GM21367 (cell line): Measurements from ENCODE around the gene AFF3.

ENCODE experiments used
- ATAC-seq: cut with Tn5 transposase; IDR thresholded peaks from one replicate; pipeline ENCODE4 v1.9.1; 2021; ENCODE audit not compliant: unreplicated experiment

The AFF3 gene

DNA sequence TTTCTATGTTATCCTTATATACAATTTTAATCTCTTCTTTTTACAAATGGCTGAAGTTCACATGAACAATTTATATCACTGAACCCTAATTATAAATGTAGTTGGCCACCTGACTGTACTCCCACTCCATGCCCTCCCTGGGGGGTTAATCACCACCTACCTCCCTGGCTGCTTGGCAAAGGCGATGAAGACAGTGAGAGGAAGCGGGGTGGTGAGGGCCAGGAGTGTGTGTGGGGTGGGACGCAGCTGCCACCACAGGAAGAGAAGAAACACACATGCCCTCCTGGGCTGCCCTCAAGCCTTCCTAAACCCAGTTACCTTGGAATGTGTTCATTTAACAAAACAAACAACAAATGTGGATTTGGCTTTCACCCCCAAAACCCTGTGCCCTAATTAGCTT is 565.6 kb downstream of the AFF3 start:
- ATAC-seq = no peak

DNA sequence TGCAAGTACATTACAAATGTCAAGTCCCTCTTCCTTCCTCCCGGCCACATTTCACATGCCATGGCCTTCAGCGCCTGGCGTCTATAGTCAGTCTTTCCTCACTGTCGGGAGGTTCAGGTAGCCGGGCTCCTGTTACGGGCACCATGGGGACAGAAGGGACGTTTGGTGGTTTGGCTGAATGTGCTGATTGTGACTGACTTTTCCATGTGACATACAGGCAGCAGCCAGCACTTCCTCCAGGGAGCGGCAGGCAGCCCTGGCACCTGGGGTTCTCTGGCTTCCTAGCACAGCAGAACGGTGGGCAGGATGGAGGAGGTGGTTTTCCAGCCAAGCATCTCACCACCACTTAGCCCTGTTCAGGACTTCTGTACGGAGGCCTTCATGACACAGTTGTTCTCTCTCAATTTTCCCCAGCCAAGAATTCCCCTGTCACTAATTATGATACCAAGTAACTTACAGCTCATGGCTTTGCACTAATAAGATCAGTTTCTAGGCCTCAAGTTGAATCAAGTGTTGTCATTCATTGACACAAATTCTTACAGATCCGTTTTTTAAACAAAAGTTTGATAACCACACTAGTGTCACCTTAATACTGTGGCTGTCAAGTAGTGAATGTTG is 568.6 kb downstream of the AFF3 start:
- ATAC-seq = no peak

DNA sequence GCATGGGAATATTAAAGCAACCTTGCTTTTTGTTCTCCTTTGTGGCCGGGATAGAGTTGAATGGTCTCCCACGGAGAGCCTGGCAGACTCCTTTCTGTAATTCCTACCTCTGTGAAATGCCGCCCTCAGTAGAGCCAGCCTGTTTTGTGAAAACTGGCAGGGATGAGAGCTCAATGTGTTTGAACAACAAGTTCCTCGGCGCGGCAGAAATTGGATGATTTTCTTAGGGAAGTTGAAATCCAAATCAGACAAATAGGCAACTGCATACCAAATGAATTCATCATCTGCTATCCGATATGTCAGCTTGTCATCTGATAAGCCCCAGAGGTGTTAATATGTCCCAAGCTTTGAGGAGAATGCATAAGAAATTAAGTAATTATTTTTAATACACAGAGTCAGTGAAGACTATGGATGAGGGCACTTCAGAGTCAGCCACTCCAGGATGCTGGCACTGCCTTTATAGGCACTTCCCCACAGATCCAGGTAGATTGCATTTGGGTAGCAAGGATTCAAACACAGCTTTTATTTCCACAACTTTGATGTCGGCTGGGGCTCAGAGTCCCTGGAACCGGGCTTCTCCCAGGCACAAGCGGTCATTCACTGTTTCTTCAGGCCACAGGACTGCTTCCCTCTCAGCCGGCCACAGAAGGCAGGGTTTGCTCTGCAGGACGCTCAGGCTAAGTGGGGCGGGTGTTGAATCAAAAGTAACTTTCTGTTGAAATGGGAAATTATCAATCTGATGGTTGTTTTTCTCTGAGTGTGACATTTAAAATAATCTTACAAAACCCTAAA is 569.8 kb downstream of the AFF3 start:
- no peak for ATAC-seq

DNA sequence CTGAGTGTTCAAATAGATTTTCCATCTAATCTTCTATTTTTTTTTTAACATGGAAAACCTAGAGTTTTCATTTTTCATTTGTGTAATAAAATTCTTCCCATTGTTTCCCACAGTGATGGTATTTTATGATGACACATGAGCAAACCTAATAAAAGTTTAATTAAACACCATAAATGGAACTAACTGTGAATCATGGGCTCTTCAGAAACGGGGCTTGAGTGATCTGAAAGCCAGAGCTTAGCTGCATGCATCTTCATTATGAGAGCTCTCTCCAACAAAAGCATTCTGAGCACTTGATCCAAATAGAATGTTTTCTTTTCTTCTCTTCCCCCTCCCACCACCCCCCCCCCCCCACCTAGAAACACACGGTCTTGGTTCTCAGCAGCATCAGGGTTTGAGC is 570.4 kb downstream of the AFF3 start:
- no peak for ATAC-seq

DNA sequence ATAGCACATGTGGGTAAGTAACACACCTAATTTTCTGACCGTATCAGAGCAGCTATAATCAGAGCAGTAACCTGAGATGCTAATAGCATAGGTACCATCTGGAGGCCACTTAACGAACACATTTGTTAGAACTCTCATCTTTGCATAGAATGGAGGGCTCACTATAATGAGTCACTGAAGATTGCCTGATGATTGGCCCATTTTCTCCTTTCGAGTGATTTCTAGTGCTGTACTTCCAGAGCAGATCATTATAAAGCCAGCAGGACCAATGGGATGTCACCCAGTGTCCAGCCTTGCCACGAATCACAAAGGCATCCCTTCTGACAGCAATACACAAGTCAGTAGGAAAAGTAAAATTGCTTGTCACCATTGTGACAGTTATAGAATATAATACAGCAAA is 570.9 kb downstream of the AFF3 start:
- ATAC-seq = no peak

DNA sequence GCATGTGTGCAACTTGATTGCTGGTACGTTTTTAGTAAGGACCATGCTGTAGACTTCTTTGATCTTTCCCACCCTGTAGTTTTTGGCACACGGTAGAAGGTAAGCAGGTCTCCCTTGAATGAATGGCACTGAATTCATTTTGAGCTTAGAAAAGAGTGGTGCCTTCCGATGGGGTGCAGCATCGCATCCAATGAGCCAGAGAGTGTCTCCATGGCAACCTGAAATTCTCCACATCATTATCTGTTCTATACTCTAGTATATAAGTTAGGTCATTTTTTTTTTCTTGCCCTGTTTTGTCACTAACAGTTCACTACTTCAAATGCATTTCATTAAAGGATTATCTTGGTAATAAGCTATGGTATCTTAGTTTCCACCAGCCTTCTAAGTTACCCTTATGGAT is 571.4 kb downstream of the AFF3 start:
- ATAC-seq = no peak

DNA sequence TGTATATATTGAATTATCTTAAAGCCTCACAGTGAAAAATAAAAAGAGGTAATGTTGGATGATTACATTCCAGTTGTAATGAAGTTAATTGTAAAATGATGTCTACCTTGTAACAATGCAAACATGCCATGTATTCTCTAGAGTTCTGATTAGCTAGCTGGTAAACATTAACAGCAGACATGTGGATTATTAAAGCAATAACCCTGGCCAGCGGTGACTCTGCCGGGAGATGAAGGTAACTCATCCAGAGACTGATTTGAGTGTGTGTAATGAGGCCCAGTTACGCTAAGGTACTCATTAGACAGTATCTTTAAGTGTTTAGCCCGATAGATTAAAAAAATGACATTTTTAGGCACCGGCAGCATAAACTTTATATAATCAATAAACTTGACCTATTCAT is 573.0 kb downstream of the AFF3 start:
- no peak for ATAC-seq

DNA sequence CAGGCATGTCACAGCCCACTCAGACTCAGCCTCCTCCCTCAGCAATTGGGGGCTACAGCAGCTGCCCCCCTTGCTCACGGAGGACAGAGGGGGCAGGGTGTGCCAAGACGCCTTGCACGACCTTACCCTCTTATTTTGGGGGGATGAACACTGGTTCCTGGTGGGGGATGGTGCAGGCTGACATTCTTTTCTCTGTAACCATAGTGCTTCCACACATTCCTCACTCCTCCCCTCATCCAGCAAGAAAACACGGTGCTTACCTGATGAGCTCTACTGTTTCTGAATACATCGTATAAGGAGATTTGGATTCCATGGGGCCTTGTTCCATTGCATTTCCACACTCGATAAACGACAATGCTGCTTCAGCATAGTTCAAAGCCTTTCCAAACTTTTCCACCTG is 577.2 kb downstream of the AFF3 start:
- ATAC-seq = no peak

DNA sequence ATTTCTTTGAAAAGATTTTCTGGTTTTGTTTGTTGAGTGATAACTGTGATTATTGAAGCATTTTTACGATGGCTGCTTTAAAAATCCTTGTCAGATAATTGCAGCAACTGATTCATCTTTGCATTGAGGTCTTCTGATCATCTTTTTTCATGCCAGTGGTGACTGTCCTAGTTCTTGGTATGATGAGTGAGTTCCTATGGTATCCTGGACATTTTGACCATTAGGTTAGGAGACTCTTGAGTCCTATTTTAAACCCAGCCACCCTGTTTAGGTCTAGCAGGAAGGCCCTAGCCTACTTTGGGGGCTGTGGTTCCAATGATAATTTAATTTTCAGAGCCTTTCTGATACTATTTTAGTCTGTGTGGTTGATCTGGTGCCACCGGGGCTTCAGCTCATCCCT is 579.9 kb downstream of the AFF3 start:
- no peak for ATAC-seq

DNA sequence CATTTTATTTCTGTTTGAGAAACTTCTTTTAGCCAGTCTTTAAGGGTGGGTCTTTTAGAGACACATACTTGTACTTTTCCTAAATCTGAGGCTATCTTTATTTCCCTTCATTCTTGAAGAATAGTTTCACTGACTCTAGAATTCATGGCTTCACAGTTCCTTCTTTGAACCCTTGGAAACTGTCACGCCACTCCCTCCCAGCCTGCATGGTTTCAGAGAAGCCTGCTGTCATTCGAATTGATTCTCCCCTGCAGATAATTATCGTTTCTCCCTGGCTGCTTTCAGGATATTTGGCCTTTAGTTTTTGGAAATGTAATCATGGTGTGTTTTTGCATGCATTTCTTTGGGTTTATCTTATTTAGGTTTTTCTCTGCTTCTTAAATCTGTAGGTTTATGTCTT is 580.6 kb downstream of the AFF3 start:
- ATAC-seq = no peak

DNA sequence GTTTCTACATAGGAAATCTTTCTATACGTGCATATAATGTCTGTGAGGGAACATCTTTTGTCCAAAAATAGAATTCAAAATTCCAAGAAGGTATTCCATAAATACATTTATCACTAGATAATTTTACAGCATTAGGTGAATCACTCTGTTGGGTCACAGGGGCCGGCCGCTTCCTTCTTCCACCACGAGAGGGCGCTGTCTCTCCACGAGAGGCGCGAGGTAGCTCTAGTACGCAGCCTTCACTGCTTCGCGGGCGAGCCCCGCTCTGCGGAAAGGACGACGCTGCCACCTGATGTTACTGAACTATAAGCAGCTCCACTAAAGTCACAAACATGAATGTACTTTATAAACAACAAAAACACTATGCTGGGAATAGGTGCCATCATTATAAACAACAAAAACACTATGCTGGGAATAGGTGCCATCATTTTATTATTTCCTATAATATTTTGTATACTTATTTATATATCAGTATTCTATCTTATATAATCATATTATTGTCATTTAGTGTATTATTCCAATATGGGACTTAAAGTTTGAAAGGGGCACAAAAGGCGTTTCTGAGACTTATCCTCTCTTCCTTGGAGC is 583.2 kb downstream of the AFF3 start:
- ATAC-seq = peak; percentile 78

DNA sequence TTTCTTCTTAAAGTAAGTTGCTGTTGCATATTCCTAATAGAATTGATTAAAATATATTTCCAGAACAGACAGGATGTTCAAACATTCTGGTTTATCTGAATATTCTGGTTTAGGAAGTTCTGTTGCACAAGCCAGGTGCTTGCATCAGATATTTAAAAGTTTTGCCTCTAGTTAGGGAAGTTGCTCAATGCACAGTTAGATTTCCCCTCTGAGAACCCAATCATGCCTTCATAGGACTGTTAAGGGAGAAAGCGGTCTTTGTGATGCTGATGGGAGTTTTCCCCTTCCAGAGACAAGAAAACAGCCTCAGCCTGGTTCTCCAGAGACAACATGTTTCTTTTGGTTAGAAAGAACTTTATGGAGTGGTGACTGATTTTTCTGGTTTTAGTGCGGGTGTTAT is 587.0 kb downstream of the AFF3 start:
- no peak for ATAC-seq

DNA sequence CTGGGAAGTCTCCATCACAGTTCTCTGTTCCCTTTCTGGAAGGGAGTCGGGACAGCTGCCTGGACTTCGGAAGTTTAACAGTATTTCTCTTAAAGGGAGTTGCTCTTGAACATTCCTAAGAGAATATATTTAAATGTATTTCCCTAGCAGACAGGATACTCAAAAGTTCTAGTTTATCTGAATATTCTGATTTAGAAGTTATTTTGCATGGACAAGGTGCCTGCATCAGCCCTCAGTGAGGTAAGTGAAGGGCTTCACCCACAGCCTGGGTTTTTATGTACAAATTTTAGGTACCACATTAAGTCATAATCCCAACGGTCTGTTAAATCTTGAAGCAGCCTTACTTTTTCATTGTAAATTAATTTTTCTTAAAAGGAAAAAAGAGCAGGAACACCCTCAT is 587.5 kb downstream of the AFF3 start:
- ATAC-seq = no peak

DNA sequence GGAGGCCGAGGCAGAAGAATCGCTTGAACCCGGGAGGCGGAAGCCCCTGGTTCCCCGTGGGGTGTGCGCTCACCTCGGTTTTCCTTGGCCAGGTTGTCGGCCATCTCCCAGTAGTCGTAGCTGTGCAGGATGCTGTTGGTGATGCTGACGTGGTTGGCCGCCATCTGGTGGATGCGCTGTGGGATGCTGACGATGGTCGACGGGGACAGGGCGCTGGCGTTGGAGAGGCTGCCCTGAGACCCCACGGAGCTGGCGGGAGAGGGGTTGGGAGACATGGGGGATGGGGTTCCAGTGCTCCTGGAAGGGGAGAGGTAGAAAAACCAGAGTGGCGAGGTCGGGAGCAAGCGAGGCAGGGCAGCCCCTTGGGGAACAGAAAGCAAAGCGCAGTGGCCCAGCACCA is 588.2 kb downstream of the AFF3 start:
- ATAC-seq = no peak

DNA sequence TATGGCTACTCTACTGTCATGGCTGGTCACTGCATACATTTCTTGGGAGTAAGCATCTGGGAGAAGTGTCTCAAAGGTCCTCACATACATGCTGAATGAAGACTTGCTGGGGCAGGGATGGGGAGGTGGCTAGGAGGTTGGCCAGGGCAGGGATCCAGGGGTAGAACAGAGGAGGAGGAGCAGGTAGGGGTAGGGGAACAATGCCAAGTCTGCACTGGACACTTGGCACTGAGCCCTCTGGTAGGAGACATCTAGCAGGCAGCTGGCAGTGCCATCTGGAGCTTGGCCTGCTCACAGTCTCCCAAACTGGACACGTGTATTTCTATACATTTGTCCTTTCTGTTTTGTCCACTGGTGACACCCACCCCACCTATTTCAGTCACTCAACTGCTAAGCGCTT is 589.9 kb downstream of the AFF3 start:
- ATAC-seq = no peak

DNA sequence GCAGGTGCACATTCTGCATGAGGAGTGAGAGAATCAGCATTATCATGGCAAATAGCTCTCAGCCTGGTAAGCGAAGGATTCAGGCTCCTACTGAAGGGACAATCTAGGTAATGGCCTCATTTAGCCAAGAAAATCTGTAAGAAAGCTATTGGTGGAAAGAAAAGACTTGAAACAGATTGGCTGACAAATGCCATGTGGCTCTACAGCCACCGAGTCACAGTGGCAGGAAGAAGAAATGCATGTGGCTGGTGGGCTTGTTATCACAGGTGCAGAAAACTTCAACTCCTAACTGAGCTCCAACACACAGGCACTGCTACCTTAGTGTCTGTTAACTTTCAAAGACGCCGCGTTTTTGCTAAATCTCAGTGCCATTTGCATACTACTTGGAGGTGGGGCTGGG is 592.0 kb downstream of the AFF3 start:
- no peak for ATAC-seq

DNA sequence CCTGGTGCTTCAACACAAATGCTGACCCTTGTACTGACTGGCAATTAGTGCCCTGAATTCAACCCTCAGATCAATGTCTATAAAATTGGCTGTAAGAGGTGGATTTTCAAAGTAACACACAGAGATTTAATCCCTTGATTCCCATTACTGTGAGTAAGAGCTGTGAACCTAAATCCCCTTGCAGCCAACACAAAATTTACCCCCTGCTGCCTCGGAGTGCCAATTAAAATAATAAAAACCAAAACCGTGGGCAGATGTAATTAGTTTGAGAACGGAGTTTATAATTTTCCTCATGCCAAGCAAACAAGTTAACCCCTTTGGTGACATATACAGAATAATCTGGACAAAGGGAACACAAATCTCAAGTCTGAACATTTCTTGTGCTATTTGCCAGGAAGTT is 596.8 kb downstream of the AFF3 start:
- no peak for ATAC-seq

DNA sequence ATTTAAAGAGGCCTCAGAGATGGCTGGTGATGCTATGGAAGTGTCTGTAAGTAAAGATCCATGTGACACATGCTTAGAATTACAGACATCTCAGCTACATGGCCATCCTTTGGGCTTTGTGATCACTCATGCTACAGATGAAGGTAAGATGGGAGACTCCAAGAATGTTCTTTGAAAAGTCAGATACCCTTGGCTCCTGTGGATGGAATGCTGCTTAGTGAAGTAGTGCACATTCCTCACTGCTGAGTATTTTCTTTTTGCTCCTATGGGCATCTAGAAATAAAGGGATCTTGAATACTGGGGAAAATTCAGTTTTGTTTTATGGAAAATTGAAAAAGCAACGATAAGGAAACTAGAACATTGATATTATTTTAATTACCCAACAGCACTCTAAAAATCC is 597.3 kb downstream of the AFF3 start:
- no peak for ATAC-seq

DNA sequence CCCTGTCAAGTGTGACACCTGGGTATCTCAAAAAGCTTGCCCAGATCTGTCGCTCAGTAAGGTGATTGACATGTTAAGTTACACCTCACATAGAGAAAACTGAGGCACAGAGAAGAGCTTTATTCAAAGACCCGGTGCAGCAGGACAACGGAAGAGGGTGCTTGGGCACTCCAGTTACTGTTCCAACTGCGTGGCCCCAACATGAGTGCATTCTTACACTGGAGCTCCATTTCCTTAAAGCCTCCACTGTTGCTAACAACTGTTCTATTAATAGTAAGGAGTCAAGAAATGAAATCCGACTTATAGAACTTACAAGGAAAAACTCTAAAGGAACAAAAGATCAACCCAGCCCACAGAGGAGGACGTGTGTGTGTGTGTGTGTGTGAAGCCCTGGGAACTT is 597.8 kb downstream of the AFF3 start:
- no peak for ATAC-seq

DNA sequence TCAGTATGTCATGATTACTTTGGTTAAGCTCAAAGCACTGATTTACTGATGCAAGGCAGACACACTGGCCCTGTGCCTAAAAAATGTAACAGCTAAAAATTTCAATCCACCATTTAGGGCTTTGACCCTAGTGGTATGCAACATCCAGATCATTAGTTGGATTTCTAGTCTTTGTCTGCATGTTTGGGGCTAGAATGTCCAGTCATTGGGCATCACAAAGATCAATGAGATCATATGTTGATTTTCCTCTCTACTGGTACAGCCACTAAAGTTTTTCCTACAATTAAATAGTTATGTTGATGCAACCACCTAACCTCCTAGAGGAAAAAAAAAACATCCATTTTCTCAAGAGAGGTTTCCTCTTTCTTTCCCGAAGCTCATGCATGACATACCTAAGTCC is 599.1 kb downstream of the AFF3 start:
- no peak for ATAC-seq

DNA sequence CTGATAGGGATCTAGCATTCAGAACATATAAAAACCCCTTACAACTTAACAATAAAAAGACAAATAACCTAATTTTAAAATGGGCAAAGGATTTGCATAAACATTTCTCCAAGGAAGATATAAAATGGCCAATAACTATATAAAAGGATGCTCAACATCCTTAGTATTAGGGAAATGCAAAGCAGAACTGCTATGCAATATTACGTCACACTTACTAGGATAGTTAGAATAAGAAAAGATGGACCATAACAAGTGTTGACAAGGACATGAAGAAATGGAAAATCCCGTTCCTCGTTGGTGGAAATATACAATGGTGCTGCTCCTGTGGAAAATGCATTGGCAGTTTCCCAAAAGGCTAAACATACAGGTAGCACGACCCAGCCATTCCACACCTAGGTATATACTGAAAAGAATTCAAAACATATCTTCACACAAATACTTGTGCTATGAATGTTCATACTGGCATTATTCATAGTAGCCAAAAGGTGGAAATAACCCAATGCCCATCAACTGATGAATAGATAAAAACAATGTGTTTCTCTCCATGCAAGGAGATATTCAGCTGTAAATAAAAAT is 604.4 kb downstream of the AFF3 start:
- no peak for ATAC-seq

DNA sequence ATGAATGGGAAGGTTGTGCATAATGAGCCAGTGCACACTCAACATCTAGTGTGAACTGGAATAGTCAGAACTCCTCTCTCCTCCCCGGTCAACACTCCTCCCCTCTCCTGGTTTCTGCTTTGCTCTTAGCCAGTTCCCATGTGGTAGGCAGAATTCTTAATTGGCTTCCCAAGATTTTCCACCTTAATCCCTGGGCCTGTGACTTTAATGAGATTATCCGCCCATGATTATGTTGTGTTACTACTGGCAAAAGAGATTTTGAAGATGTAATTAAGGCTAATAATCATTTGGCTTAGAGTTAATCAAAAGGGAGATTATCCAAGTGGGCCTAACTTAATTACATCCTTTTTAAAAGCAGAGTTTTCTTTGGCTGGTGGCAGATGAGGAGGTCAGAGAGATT is 618.3 kb downstream of the AFF3 start:
- ATAC-seq = no peak
